ENCODE measurements around the gene CSRNP2. TPM values are rescaled to one million over a fixed set of nuclear protein-coding genes. Genes with fewer than 3 reads are reported as not detected.
A peak's percentile ranks its signal among the peaks of the same experiment; 100 is the strongest.

Gene CSRNP2
- 10 to 100 TPM; 10.5 to 10.9 TPM for total RNA-seq

GRCh38 chr12:51083126-51083833 lies at the start of gene CSRNP2:
TSS of gene CSRNP2 (minus strand) at chr12:51083596. CDS start at chr12:51076561, 7,035 bp downstream.
- H3K27ac Mint-ChIP-seq = peak within 1 kb of the TSS; percentile 90
- H3K36me3 Mint-ChIP-seq = peaks cover 12% of the 10 kb centered on the region
- peaks cover 37% of the 10 kb centered on the region for H3K4me1 Mint-ChIP-seq
- peak within 1 kb of the TSS; percentile 97 for H3K4me3 Mint-ChIP-seq
- peaks cover 1% of the 10 kb centered on the region for H3K9me3 Mint-ChIP-seq
- H3K27me3 Mint-ChIP-seq = no peaks in the 10 kb centered on the region
- DNase-seq = peak; percentile 96

GRCh38 chr12:51132693-51133092 lies 49.3 kb upstream of the CSRNP2 start:
- peaks cover 2% of the 10 kb centered on the region for H3K36me3 Mint-ChIP-seq
- H3K9me3 Mint-ChIP-seq = no peaks in the 10 kb centered on the region
- no peak overlapping the region for H3K27ac Mint-ChIP-seq
- no peak for DNase-seq
- H3K4me3 Mint-ChIP-seq = no peak overlapping the region
- H3K4me1 Mint-ChIP-seq = peaks cover 11% of the 10 kb centered on the region
- no peaks in the 10 kb centered on the region for H3K27me3 Mint-ChIP-seq

- no peak overlapping the region for H3K4me3 Mint-ChIP-seq
- DNase-seq = no peak
- H3K4me1 Mint-ChIP-seq = peaks cover 15% of the 10 kb centered on the region
- H3K27me3 Mint-ChIP-seq = no peaks in the 10 kb centered on the region
- H3K36me3 Mint-ChIP-seq = peaks cover 2% of the 10 kb centered on the region
- H3K27ac Mint-ChIP-seq = no peak overlapping the region
- H3K9me3 Mint-ChIP-seq = no peaks in the 10 kb centered on the region
These were observed 48.5 kb upstream of the CSRNP2 start for GRCh38 chr12:51131745-51132521.

GRCh38 chr12:51128919-51129318 lies 45.5 kb upstream of the CSRNP2 start:
- no peak overlapping the region for H3K4me3 Mint-ChIP-seq
- peaks cover 15% of the 10 kb centered on the region for H3K4me1 Mint-ChIP-seq
- H3K9me3 Mint-ChIP-seq = no peaks in the 10 kb centered on the region
- peaks cover 11% of the 10 kb centered on the region for H3K36me3 Mint-ChIP-seq
- H3K27ac Mint-ChIP-seq = no peak overlapping the region
- DNase-seq = no peak
- H3K27me3 Mint-ChIP-seq = no peaks in the 10 kb centered on the region

- Mint-ChIP-seq H3K4me3 (no peak overlapping the region), H3K36me3 (peaks cover 11% of the 10 kb centered on the region), H3K27me3 (no peaks in the 10 kb centered on the region), H3K4me1 (peaks cover 9% of the 10 kb centered on the region), H3K9me3 (no peaks in the 10 kb centered on the region), H3K27ac (no peak overlapping the region)
- DNase-seq = no peak
These were observed 43.8 kb upstream of the CSRNP2 start for GRCh38 chr12:51127050-51127729.

GRCh38 chr12:51126297-51126696 lies 42.9 kb upstream of the CSRNP2 start:
- DNase-seq = no peak
- Mint-ChIP-seq H3K27ac (no peak overlapping the region), H3K9me3 (no peaks in the 10 kb centered on the region), H3K4me3 (no peak overlapping the region), H3K4me1 (peaks cover 4% of the 10 kb centered on the region), H3K36me3 (peaks cover 11% of the 10 kb centered on the region), H3K27me3 (no peaks in the 10 kb centered on the region)

- H3K27me3 Mint-ChIP-seq = no peaks in the 10 kb centered on the region
- DNase-seq = no peak
- peaks cover 4% of the 10 kb centered on the region for H3K4me1 Mint-ChIP-seq
- H3K27ac Mint-ChIP-seq = no peak overlapping the region
- H3K9me3 Mint-ChIP-seq = no peaks in the 10 kb centered on the region
- H3K36me3 Mint-ChIP-seq = peaks cover 11% of the 10 kb centered on the region
- no peak overlapping the region for H3K4me3 Mint-ChIP-seq
These were observed 41.1 kb upstream of the CSRNP2 start for GRCh38 chr12:51124504-51124903.

- no peaks in the 10 kb centered on the region for H3K27me3 Mint-ChIP-seq
- no peak for DNase-seq
- no peak overlapping the region for H3K27ac Mint-ChIP-seq
- no peak overlapping the region for H3K4me3 Mint-ChIP-seq
- peaks cover 10% of the 10 kb centered on the region for H3K4me1 Mint-ChIP-seq
- no peaks in the 10 kb centered on the region for H3K9me3 Mint-ChIP-seq
- H3K36me3 Mint-ChIP-seq = peaks cover 17% of the 10 kb centered on the region
These were observed 39.4 kb upstream of the CSRNP2 start for GRCh38 chr12:51122844-51123243.

- Mint-ChIP-seq H3K27ac (no peak overlapping the region), H3K4me3 (no peak overlapping the region), H3K4me1 (peaks cover 6% of the 10 kb centered on the region), H3K36me3 (peaks cover 10% of the 10 kb centered on the region), H3K27me3 (no peaks in the 10 kb centered on the region), H3K9me3 (no peaks in the 10 kb centered on the region)
- DNase-seq = no peak
These were observed 35.3 kb upstream of the CSRNP2 start for GRCh38 chr12:51118706-51119105.

GRCh38 chr12:51115533-51115932 lies 32.1 kb upstream of the CSRNP2 start:
- H3K9me3 Mint-ChIP-seq = no peaks in the 10 kb centered on the region
- H3K27me3 Mint-ChIP-seq = no peaks in the 10 kb centered on the region
- peaks cover 14% of the 10 kb centered on the region for H3K36me3 Mint-ChIP-seq
- DNase-seq = no peak
- H3K27ac Mint-ChIP-seq = no peak overlapping the region
- H3K4me1 Mint-ChIP-seq = peaks cover 6% of the 10 kb centered on the region
- H3K4me3 Mint-ChIP-seq = no peak overlapping the region

GRCh38 chr12:51108136-51108535 lies 24.7 kb upstream of the CSRNP2 start:
- Mint-ChIP-seq H3K4me3 (no peak overlapping the region), H3K36me3 (peaks cover 15% of the 10 kb centered on the region), H3K4me1 (peaks cover 1% of the 10 kb centered on the region), H3K27ac (no peak overlapping the region), H3K27me3 (no peaks in the 10 kb centered on the region), H3K9me3 (no peaks in the 10 kb centered on the region)
- DNase-seq = no peak

GRCh38 chr12:51103977-51104376 lies 20.6 kb upstream of the CSRNP2 start:
- no peak overlapping the region for H3K4me3 Mint-ChIP-seq
- H3K4me1 Mint-ChIP-seq = peaks cover 1% of the 10 kb centered on the region
- peaks cover 15% of the 10 kb centered on the region for H3K36me3 Mint-ChIP-seq

GRCh38 chr12:51098611-51099010 lies 15.2 kb upstream of the CSRNP2 start:
- Mint-ChIP-seq H3K4me3 (no peak overlapping the region), H3K27ac (no peak overlapping the region), H3K4me1 (no peaks in the 10 kb centered on the region), H3K9me3 (no peaks in the 10 kb centered on the region), H3K27me3 (no peaks in the 10 kb centered on the region), H3K36me3 (peaks cover 18% of the 10 kb centered on the region)
- no peak for DNase-seq

More at GRCh38 chr12:51103977-51104376, 20.6 kb upstream of the CSRNP2 start:
- Mint-ChIP-seq H3K9me3 (no peaks in the 10 kb centered on the region), H3K27me3 (no peaks in the 10 kb centered on the region), H3K27ac (no peak overlapping the region)
- no peak for DNase-seq

GRCh38 chr12:51090705-51091229 lies 7.4 kb upstream of the CSRNP2 start:
- Mint-ChIP-seq H3K36me3 (peaks cover 8% of the 10 kb centered on the region), H3K27me3 (no peaks in the 10 kb centered on the region), H3K27ac (no peak overlapping the region), H3K4me1 (peaks cover 12% of the 10 kb centered on the region), H3K4me3 (no peak overlapping the region), H3K9me3 (no peaks in the 10 kb centered on the region)
- DNase-seq = no peak

- Mint-ChIP-seq H3K27me3 (no peaks in the 10 kb centered on the region), H3K4me3 (peak overlapping the region; percentile 8), H3K27ac (peak overlapping the region; percentile 79)
These were observed 4.4 kb upstream of the CSRNP2 start for GRCh38 chr12:51087818-51088217.

More at GRCh38 chr12:51087818-51088217, 4.4 kb upstream of the CSRNP2 start:
- H3K4me1 Mint-ChIP-seq = peaks cover 15% of the 10 kb centered on the region
- peaks cover 4% of the 10 kb centered on the region for H3K36me3 Mint-ChIP-seq
- H3K9me3 Mint-ChIP-seq = no peaks in the 10 kb centered on the region
- DNase-seq = peak; percentile 38

Measured in activated naive CD8-positive, alpha-beta T cell treated with anti-CD3 and anti-CD28 coated beads for 36 hours (primary cell).